RPMI8226 (cell line): ENCODE data around the gene PLCB1.

Source experiments
- DNase-seq: peaks from one replicate; pipeline ENCODE4 v3.0.0-alpha.2; 2015

Gene PLCB1

DNA sequence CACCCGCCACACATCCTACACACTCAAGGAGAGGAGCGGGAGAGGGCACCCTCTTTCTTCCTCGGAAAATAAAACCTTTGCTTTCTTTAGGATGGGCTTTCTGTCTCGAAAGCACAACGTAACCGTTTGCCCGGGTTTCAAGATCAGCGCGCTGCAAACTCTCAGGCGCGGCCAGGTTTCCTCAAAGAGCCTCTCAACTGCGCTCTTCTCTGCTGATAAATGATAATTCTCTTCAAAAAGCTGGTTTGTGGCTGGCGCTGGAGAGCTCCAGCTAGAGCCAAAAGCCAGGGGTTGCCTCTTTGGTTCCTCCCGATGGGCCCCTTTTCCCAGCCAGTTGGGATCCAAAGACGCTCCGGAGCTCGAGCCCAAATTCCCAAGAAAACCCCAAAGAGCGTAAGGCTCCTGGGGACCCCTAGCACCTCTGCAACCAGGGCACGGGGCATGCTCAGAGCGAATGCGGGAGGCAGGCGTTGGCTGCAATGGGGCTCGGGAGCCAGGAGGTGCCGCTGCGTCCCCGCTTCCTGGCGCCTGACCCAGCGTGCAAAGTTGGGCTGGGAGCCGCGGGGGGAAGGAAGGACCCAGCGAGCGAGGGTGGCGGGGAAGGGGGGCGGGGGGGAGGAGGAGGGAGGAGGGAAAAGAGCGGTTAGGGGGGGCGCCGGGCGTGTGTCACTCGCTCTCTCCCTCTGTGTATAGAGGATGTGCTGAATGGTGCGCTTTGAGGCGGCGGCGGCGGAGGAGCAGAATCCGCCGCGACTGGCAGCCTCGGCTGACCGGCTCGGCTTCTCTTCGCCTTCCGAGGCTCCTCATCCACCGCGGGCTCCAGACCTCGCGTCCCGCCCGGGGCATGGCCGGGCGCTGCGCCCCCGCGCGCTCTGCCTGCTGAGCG is at the start of gene PLCB1:
Gene PLCB1, plus strand, starts transcription at position 669 of the 886 bp plus-strand sequence. CDS start 386 bp downstream, outside the sequence.
- peak; percentile 88 for DNase-seq

DNA sequence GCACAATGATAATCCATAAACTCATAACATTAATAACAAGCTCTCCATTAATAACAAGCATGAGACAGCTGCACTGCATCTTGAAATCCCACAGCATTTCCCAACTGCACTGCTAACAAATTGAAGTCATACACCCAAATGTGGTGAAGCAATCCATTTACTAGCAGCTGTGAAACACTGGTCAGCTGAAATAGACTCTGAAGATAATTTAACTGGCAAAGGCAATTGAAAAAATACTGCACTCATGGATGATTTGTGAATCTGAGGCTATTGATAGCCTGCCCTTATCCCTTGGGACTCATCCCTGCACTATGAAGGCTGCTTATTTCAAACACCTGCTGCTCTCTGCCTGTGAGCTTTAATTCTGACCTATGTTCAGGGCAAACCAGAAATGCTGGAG is 49.1 kb upstream of the PLCB1 start:
- DNase-seq: no peak

- no peak for DNase-seq
Observed at GRCh38 chr20:8089668-8090067, 42.4 kb upstream of the PLCB1 start.

DNA sequence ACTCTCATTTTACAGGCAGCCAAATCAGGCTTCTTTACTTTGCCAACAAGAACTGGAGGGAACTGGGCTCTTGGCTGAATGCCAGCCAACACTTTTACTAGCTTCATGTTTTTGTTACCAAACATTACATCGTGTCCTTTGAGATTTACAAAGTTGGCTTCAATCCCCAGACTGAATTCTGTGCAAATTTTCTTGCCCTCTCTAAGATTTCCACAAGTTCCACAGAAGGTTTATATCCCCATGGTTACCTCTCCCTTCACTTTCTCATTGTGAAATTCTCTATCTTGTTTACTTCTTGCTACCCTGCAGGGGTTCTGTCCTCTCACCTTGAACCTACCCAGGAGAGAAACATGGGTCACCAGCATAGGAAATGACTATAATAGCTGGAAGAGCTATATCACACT is 37.6 kb upstream of the PLCB1 start:
- peak; percentile 32 for DNase-seq

- no peak for DNase-seq
Observed at GRCh38 chr20:8094850-8095249, 37.2 kb upstream of the PLCB1 start.

DNA sequence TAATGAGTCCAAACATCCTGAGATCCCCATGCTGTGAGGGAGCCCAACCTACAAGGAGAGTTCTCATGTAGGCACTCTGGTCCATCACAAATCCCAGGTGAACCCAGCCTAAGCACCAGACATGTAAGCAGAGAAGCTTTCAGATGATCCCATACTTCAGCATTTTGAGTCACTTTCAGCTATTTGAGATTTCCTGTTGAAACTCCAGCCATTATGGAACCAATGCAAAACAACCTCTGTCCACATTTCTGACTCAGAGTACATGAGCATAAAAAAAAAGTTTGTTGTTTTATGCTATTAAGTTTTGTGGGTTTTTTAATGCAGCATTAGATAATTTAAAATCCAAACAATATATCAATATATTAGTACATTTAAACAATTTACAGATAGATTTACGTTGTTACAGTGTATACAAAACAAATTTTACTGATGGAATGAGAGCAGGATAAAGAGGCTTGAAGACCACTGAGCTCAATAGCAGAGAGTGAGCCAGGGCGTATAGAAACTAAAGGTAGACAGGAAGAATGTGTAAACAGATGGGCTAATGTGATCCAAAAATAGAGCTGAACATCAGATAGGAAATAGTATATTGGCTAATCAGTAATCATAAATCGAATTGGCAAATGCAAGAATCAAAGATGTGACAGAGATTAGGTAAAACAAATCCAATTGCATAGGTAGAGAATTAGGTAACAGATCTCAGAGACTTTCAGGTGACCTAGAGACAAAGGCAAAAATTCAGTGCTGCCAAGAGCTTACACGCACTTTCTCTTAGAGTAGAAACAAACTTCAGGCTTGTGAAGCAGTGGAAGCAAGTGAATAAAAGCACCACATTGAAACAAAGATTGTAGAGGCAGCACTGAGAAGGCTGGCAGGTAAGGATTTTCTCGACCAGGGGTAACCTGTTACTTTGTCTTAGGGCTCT is 36.2 kb upstream of the PLCB1 start:
- no peak for DNase-seq

DNA sequence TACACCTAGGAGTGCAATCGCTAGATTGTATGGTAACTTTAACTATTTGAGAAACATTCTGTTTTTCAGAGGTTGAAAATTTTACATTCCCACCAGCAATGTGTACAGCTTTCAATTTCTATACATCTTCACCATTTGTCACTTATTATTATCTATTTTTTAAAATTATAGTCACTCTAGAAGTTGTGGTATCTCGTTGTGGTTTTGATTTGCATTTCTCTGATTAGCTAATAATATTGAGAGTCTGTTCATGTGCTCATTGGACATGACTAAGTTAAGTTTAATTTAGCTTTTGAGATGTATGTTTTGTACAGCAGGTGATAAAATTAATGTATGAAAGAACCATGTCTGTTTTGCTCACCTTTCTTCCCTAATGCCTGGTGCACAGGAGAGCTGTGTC is 34.8 kb upstream of the PLCB1 start:
- DNase-seq: no peak

GRCh38 chr20:8104252-8104651 is 27.8 kb upstream of the PLCB1 start:
- no peak for DNase-seq

GRCh38 chr20:8114612-8115011 is 17.5 kb upstream of the PLCB1 start:
- DNase-seq: peak; percentile 38

DNA sequence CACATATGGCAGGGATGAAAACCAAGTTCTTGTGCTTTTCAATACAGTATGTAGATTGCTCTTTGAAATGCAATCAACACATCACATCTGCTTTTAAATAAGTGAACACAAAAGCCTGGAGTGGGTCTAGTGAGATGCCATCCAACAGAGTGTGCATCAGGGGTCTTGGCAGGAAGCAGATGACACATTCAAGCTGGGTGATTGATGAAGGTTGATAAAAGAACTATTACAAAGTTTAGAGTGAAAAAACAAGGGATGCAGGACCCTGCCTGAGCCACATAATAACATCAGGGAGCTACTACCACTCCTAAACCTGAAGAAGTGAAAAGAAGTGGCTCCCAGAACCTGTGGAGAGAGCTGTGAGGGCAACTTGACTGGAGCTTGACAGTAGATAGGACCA is 16.6 kb upstream of the PLCB1 start:
- DNase-seq: no peak

- no peak for DNase-seq
Observed at GRCh38 chr20:8116067-8116811, 15.8 kb upstream of the PLCB1 start.

DNA sequence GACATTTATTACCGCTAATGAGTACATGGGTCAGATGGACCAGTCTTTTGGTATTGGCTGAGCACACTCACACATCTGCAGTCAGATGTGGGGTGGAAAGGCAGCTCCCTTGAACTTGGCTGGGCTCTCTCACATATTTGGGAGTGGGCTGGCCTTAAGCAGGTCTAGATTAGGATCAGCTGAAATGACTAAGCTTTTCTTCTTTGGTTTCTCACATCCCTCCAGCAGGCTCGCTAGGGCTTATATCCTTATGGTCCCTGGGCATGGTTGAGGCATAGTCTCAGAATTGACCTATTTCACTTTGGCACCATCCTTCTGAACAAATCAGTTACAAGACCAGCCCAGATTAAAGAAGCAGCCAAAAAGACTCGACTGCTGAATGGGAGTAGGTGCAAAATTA is 14.4 kb upstream of the PLCB1 start:
- no peak for DNase-seq

GRCh38 chr20:8118039-8118438 is 14.0 kb upstream of the PLCB1 start:
- DNase-seq: no peak

- DNase-seq: no peak
Observed at GRCh38 chr20:8118760-8119159, 13.3 kb upstream of the PLCB1 start.

- no peak for DNase-seq
Observed at GRCh38 chr20:8121666-8122065, 10.4 kb upstream of the PLCB1 start.

- no peak for DNase-seq
Observed at GRCh38 chr20:8124639-8125038, 7.4 kb upstream of the PLCB1 start.

DNA sequence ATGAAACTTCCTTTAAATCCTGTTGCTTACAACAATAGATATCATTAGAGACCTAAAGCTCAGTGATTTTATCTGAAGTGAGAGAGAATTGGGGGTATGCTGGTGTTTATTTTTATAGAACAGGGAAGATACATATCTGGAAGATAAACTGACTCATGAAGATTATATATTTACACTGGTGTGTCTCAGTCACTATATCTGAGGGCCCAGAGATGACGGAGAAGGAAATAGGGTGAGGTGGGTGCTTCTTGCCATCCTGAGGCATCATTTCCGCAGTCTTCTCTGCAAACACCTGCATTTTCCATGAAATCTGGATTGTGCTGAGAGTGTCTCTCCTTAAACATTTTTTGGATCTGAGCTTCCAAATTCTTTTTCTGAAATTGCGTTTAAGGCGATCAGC is 5.9 kb upstream of the PLCB1 start:
- DNase-seq: no peak

- DNase-seq: no peak
Observed at GRCh38 chr20:8126841-8127378, 5.2 kb upstream of the PLCB1 start.

DNA sequence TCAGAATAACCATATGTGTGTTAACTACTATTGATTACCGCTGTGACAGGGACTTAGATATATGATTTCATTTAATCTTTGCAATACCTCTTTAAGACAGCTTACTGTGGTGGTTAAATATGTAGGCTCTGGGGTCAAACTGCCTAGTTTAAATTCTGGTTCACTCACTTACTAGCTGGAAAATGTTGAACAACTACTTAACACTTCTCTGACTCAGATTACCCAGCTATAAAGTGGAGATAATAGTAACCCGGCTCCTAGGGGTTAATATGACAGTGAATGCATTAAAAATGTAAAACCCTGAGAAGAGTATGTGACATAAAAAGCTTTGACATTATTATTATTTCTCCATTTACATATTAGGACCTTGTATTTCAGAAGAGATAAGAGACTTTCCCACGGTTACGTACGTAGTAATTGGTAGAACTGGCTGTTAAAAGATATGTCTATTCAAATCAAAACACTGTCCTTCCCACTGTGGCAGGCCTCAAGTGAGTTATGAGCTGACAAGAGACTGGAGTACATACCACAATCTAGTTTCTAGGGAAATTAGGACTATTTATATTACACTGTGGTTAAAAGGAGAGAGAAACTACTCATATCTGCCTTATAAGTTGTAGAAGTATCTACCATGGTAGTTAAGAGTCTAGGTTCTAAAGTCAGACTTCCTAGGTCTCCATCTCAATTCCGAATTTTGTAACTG is 4.4 kb upstream of the PLCB1 start:
- no peak for DNase-seq

DNA sequence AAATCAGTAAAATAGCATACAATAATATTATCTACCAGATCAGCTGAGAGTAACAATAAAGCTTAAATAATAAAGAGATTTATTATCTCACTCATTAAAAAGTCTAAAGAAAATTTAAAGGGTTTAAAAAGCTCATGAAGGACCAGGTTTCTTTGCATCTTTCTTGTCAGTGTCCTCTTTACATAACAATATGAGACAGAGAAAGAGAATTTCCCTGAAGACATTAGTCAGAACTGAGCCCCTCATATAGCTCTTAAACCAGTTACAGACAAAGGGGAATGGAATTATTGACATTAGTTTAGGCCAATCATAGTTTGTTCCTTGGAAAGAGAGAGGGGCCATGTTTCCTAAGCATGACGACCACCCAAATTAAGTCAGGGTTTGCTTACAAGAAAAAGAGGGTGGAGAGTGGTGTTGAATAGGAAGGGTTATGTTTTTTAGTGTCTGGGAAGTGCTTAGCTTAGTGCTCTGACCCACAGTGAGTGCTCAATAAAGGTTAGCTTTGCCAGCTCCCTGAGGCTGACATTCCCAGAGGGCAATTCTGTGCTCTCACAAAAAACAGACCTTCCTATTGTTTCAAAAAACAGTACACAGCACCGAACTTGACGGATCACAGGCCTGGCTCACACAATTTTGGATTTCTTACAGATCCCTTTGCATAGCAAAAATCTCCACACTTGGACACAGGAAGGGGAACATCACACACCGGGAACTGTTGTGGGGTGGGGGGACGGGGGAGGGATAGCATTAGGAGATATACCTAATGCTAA is 3.6 kb upstream of the PLCB1 start:
- DNase-seq: no peak
